HL-60/S4 treated with retinoic acid at 250 ng/mL for 4 days and 3 days (cell line): ENCODE data around the gene ADI1.

ENCODE experiments used
- in situ Hi-C: fragments of 300-500 bp; cut with MboI; formaldehyde crosslinking; loops from 2 replicates; pipeline ENCODE4 v1.7.0; 2022; ENCODE audit warnings: low sequenced_read_pairs

ADI1 gene, protein sequence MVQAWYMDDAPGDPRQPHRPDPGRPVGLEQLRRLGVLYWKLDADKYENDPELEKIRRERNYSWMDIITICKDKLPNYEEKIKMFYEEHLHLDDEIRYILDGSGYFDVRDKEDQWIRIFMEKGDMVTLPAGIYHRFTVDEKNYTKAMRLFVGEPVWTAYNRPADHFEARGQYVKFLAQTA

DNA sequence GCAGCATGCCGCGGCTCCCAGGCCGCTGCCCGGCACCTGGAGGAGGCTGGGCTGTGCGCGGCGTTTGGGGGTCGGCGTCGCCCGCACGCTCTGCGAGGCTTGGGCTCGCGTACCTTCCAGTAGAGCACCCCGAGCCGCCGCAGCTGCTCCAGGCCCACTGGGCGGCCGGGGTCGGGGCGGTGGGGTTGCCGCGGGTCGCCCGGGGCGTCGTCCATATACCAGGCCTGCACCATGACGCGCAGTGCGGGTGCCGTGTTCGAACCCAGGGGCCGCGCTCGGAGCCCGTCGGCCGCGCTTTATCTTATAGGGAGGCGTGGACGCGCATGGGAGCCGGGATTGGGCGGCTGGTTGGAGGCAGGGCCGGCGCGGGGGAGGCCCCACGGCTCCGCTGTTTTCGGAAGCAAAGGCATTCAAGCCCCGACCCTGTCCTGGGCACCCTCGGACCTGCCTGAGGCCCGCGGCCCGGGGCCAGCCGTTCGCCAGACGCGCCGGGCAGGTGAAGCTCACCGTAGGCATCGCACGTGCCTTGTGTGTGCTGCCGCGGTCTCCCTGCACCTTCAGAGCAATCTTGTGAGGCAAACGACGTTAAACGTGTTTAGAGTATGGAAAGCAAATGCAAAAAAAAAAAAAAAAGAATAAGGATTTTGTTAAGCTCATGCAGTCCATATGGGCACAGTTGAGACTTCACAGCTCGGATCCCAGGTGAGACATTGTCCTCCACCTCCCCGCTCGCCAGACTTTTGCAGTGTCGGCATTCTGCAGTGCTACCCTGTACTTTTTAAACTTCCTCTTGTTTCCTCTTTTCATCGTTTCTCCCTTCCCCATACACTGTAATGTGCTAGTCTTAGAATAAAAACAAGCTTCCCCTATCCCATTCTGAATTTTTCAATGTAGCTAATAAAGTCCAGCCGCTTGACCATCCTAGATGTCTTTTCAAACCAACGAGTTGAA is at the start of gene ADI1:
ADI1 (minus strand) TSS at position 277 of the 951 bp plus-strand sequence; CDS start at position 233, 44 bp downstream.
- in situ Hi-C loops = no loop called here

DNA sequence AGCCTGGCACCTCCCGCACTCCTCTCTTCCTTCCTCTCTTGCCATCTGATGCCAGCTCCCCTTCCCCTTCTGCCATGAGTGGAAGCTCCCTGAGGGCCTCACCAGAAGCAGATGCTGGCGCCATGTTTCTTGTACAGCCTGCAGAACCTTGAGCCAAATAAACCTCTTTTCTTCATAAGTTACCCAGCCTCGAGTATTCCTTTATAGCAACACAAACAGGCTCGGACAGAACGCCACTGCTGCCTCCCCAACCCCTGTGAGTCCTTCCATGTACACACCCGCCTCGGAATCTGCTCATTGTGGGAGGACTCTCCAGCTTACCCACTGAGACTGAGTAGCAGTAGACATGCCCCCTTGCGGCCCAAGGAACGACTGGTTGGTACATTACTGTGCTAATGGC is 47.5 kb upstream of the ADI1 start:
- in situ Hi-C loops = no loop called here

DNA sequence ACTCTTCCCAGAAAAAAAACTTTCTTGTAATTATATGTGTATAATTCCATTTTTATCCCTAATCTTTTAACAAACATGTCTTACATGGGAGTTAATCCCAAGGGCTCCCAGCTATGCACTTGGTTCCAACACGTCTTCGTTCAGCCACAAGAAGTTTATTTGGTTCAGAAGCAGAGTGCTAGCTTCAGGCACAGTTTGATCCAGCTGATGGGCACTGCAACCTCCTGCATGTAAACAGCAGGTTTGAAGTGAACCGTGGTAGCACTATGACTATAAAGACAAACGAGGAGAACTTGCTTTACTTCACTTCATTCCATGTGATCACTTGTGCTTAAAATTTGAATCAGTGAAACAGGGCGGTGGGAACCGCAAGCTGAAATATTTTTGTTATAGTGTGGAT is 45.8 kb upstream of the ADI1 start:
- in situ Hi-C loops = no loop called here

DNA sequence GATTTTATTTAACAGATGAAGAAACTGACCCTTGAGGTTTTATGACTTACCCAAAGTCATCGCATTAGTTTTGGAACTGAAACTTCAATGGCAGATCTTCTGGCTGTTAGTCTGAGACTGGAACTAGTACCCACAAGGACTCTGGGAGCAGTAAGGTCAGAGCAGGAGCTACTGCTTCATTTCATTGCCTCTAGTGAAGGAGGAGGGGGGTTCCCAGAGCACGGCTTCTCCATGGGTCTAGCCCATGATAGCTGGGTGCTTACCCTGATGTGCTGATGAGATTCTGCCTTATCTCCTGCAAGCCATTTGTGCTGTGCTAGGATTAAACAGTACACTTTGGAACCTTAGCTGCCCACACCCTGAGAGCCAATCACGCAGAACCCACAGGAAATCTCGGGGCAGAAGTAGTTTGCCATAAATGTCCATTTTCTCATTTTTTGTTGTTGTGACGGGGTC is 44.2 kb upstream of the ADI1 start:
- in situ Hi-C loops = no loop called here

DNA sequence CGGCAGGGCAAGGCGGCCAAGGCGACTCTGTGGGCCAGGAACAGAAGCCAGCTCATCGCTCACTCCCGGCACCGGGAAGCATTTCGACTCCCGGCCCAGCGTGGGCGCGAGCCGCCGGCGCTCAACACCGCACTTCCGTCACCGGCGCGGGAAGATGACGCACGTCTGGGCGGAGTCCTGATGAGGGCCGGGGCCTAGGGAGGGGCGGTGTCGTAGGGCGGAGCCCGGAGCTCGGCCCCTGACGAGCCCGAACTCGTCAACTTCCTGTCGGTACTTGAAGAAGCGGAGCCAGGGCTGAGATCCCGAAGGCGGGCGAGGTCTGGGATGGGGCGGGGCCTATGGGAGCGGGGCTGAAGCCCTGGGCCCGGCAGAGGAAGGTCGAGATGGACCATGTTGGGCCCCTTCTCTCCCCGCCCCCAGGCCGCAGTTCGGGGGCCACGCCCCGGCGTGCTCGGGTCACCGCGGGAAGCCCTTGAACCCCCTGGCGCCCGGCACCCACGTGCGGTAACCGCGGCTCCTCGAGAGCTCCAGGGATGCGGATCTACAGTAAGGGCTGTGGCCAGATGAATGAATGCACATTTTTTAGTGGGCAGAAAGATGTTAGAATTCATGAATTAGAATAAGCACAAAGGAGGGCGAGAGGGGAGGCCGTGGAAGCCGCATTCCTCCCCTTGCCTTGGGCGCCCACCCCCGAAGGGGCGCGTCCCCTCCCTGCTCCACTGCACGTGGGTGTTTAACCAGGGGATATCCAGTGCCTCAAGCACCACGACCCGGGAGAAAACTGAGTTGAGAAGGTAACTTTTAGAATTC is 39.1 kb upstream of the ADI1 start, which contains the start of gene RNASEH1:
RNASEH1 (minus strand) TSS at position 129 of the 810 bp plus-strand sequence; CDS start at position 56, 73 bp downstream.
- in situ Hi-C loops = no loop called here

DNA sequence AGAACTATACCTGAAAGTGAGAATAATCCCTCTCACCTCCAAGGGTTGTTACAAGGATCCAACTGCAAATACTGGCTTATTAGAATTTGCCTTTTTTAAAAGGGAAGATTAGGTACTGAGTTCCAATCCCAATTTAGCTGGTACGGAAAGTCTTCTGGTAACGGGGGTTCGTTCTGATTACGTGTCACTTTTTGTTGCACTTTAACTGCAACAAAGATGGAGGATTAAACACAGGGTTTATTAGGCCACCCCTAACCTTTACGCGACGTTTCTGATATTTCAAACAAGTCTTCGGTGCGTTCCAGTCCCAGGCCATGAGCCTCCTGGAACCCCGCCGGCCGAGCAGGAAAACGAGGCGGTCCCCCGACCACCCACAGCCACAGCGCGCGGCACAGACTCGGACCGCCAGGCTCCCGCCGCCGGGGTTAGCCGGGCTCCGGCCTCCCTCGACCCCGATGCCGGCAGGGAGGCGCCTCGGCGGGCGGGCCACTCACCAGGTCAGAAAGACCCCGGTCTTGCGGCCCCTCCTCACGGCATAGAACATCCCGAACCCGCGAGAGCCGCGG is 38.4 kb upstream of the ADI1 start:
- in situ Hi-C loops = no loop called here

DNA sequence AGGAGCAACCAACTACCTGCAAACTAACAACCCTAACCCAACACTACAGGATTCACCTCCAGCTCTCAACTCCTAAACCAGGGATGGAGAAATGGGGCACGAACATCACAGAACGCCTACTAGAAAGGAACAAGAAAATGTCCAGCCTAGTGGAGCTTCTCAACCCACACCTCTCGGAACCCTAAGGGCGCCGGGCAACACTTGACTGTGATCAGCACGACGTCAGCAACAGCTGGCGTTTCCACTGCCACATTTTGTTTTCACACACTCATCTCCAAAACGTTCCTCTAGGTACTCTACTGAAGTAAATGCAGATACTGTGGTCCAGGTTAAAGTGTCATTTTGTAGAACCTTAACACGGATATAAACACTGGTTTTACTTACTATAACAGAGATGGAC is 34.6 kb upstream of the ADI1 start:
- in situ Hi-C loops = no loop called here

DNA sequence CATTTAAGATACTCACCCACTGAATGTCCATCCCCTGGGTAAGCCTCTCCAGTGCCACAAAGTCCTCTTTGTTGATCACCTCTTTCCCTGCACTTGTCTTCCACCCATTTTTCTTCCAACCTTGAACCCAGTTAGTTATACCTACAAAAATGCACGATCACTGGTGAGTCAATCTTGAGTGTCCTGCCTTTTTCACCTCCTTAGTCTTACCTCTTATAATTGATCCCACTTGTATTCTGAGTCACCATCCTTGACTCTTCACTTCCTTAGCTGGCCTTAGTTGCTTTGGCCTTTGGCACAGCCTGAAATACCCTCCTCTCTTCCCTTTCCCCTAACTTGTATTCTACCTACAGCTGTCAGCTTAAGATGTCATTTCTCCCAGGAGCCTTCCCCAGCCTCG is 28.6 kb upstream of the ADI1 start:
- in situ Hi-C loops = no loop called here

DNA sequence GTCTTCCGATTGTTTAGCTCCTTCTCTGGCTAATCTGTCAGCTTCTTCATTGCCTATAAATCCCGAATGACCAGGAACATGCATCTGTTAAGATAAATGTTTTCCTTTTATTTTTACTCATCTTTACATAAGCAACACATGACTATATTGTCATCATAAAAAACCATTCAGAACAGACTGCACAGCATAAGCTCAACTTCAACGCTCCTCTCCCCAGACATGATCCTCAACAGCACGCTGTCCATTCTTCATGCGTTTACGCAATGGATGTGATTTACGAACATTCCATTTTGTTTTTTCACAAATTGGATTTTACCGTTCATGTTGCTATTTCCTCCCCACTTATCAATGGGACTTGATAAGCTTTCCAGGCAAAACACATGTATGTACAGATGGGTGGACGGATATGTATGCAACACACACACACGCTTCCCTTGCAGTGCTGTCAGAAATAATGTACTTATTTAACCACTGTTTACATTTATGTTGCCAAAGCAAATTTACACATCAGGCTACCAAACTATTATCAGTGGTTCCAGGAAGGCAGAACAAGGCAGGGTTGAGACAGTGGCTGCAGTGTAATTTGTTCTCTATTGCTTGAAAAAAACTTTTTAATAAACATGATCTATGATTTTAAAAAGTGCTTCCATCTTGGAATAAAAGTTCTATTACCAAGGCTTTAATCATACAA is 26.6 kb upstream of the ADI1 start:
- in situ Hi-C loops = no loop called here

DNA sequence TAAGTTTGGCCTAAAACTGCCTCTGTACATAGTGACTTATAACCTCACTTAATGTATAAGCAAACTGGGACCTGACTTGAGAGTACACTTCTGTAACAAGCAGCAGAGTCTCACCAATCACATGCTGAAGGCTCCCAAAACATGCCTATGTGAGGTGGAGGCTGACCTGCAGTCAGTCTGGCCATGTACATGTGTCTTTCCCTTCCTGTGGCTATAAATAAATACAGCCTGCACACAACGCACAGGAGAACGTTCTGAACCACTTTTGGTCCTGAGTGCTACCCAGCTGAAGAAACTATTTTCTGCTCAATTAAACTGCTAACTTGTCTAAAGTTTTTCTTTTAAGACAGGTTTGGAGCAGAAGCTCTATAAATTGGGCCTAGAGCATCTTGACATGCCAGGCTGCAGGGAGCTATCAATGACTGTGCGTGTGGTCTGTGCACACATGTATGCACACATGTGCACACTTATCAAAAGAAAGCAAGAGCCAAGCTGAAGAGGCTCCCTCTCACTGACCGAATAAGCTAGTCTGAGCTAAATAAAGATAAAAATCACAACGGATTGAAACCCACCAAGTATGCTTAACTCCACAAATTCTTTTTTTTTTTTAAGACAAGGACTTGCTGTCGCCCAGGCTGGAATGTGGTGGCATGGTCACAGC is 23.8 kb upstream of the ADI1 start:
- in situ Hi-C loops = no loop called here

DNA sequence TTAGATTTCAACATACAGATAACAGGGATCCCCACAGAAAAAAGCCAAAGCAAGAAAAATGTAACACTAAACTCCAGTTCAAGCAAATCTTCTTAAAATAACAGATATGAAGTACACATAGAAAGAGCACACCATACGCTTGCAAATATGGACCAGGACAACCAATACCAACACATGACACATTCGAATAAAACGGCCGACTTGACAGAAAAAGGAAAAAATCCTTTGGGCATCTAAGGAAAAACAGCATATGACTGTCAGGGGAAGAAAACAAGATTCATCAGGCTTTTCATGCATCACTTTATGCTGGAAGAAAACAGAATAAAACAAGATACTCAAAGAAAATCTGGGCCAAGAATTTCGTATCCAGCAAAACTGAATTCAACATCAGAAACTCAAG is 22.8 kb upstream of the ADI1 start:
- in situ Hi-C loops = no loop called here

DNA sequence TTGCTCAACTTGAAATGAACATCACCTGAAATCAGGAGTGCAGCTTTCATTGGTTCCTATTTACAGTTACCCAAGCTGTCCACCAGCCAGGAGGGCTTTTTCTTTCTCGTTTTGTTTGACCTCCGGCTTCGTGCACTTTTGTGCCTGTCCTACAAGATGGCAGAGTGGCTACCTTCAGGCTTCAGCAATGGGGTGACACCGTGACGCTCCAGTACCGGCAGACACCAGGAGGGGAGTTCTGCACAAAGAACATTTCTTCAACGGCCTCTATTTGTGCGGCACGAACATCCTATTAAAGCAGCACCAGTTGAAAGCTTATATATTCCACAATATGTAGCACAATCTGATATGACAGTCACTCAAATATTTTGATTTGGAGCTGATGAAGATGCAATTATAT is 20.5 kb upstream of the ADI1 start:
- in situ Hi-C loops = no loop called here

DNA sequence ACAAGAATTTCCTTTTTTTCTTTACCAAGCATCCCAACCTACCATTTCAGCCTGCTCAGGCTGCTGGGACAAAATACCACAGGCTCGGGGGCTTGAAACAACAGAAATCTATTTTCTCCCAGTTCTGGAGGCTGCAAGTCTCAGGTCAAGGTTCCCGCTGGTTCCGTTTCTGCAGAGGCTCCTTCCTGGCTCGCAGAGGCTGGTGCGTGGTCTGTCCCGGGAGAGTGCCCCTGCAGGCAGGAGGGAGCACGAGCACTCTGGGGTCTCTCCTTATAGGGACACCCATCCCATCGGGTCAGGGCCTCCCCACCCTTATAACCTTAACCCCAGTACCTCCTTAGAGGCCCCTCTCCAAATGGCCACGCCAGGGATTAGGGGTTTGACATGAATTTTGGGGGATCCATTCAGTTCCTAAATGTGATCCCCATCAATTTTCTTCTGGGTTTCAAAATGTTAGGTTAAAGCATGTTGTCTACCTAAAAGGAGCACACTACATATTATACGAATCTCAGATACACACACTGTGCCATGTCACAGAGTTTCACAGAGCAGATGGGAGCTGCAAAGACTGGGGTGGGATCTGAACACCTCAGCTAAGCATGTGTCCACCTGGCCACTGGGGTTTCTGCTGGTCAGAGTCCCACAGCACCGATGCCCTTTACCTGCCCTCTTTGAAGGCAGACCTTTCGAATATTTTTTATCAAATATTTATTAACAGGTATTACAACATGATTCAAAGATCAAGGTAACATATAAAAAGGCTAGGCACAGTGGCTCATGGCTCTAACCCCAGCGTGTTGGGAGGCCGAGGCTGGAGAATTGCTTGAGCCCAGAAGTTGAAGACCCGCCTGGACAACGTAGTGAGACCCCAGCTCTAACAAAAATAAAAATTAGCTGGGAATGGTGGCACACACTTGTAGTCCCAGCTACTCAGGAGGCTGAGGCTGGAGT is 17.6 kb upstream of the ADI1 start:
- in situ Hi-C loops = no loop called here

DNA sequence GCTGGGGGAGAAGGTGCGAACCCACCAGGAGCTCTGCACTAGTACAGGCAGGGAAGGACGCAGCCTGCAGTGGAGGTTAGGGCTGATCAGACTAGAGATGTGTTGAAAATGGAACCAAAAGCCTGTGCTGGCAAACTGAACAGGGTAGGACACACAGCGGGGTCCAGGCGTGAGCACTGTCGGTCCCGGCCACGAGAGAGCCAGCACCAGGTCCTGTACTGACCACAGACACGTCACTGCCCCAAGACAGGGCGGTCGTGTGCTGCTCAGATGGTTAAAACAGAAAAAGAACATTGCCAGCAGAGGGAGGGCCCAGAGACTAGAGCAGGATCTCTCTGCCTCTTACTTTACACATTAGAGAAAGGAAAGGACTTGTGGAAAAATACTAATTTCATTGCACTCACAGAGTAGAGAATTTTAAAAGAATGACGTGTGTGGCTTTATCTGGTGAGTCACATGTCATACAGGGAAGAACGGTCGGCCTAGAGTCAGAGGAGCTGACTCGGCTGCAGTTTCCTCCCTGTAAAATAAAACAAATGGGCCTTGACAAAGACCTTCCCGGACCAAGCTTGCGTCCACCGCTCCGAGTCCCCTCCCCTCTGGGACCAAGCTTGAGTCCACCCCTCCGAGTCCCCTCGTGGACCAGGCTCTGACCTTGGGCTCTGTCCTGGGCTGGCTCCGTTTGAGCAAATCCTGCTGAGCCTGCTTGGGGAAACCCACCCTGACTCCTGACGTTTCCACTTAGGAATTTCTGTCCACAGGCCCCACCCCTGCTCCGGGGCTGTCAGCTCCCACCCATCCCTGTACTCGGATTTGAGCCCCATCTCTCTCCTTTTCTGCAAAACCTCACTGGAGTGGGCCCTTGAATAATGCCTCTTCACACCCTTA is 16.7 kb upstream of the ADI1 start:
- in situ Hi-C loops = no loop called here

DNA sequence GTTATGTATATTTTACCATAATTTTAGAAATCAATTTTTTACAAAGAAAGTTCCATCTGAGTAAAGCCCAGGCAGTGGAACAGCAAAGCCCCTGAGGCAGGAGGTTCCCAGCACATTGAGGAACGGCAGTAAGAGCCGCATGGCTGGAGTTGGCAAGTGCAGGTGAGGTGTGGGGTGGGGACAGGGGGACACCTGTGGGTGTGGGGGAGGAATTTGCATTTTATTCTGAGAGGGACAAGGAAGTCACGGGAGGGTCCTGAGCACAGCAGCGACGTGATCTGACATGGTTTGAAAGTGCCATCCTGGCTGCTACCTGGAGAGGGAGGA is 16.1 kb upstream of the ADI1 start:
- in situ Hi-C loops = no loop called here

DNA sequence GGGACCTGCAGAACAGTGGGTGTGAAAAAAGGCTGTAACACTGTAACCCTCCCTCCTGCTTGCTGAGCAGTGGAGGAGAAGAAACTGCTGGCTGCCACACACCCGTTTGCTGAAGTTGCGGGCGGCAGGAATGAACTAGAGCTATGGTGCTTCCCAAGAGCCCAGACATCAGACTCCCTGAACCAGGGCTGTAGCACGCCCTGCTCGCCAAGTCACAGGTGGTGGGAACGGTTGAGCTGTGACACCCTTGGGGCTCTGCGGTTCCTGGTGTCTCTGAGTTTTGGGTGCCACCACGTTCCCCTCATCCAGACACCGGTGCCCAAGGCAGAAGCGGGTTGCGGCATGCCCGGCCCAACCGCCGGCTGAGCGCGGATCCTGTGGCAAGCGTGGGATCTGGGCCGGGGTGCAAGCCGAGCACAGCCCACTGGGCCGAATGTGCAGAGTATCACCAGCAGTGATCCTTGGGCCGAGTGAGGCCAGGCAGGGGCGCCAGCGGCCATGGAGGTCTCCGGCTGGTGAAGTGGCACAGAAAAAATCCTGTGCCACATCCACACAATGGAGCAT is 15.0 kb upstream of the ADI1 start:
- in situ Hi-C loops = no loop called here

DNA sequence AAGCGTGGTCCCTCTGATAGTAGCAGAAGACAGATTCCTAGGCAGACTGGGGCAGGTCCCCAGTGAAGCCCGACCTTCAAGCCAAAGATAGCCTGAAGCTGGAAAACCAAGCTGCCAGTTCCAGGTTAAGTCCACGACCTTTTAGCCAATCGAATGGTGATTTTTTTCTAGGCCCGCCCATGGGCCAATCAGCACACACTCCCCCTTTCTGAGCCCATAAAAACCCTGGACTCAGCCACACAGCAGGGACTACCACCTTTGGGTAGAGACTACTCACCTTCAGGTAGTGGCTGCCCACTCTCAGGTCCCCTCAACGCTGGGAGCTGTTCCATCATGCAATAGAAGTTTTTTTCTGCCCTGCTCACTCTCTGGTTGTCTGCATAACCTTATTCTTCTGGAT is 14.5 kb upstream of the ADI1 start:
- in situ Hi-C loops = no loop called here

DNA sequence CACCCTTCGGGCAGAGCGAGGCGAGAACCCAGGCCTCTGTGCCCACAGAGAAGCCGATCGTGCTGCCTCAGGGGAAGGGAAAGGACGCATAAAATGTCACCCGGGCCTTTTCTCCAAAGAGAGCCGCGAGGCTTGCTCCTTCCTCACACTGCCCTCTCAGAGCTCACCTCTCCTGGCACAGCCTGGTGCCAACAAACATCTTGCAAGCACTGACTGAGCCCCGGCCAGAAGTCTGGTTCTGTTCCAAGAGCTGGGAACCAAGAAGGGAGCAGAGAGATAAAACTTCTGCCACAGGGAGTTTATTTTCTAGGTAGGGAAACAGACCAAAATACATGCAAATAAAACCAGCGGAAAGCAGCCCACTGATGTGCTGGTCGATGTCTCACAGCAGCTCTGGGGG is 13.6 kb upstream of the ADI1 start:
- in situ Hi-C loops = no loop called here
